ENCODE measurements around the gene PCTP.

DNA sequence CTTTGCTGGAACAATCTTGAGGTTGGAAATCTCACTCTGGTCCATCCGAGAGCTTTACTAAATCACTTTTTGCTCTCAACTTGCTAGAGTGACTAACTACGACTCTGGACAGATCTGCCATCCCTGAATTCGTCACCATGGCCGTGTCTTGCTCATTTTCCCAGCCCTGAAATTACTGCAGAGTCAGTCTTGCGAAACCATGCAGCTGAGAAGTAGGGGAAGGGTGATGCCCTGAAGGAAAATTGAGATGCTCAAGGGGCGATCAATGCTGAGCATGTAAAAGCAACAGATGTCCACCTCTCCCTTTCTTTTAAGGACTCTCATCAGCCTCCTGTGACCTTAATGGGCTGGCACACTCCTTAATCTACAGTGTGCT is 18.8 kb downstream of the PCTP start:
- TF ChIP-seq, protein P1, sequence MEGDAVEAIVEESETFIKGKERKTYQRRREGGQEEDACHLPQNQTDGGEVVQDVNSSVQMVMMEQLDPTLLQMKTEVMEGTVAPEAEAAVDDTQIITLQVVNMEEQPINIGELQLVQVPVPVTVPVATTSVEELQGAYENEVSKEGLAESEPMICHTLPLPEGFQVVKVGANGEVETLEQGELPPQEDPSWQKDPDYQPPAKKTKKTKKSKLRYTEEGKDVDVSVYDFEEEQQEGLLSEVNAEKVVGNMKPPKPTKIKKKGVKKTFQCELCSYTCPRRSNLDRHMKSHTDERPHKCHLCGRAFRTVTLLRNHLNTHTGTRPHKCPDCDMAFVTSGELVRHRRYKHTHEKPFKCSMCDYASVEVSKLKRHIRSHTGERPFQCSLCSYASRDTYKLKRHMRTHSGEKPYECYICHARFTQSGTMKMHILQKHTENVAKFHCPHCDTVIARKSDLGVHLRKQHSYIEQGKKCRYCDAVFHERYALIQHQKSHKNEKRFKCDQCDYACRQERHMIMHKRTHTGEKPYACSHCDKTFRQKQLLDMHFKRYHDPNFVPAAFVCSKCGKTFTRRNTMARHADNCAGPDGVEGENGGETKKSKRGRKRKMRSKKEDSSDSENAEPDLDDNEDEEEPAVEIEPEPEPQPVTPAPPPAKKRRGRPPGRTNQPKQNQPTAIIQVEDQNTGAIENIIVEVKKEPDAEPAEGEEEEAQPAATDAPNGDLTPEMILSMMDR (IDR thresholded peaks at IDR 0.05; ENCODE audit: low read depth, low read length) = no peak
- TF ChIP-seq EZH2phosphoT487 (IDR thresholded peaks at IDR 0.05; ENCODE audit: low read depth) = no peak

Measured in OCI-LY3 (cell line).